Upper lobe of left lung (tissue), 4 donors: ENCODE measurements around the gene SESN2.

Experiments
- CTCF ChIP-seq, 6 experiments: fragments of 450-650 bp in 4 of 6; fragments of 200-600 bp in 2 of 6; sonication (generic) in 2 of 6; IDR thresholded peaks; one replicate each; pipeline ENCODE4 v1.5.1; 2016 to 2019; ENCODE audit warnings: antibody characterized with exemption in 6 of 6
- POLR2AphosphoS5 ChIP-seq, 2 donors: sonication (generic); formaldehyde crosslinking; IDR thresholded peaks; one replicate each; pipeline ENCODE4 v1.5.1; 2017; ENCODE audit warnings: antibody characterized with exemption in 2 of 2

GRCh38 chr1:28308750-28309149 lies 49.4 kb downstream of the SESN2 start:
- TF ChIP-seq CTCF (IDR thresholded peaks at IDR 0.05) (no peak), POLR2AphosphoS5 (IDR thresholded peaks at IDR 0.05) (no peak)
